Muscle layer of duodenum (tissue), 2 donors: ENCODE measurements around the gene SGSM2.

Experiments used
- H3K27ac ChIP-seq: one replicate; pipeline ENCODE4 v1.7.0; 2013; ENCODE audit warnings: mild to moderate bottlenecking, low read length
- H3K27me3 ChIP-seq: one replicate; pipeline ENCODE4 v1.7.0; 2013; ENCODE audit warnings: low read depth, mild to moderate bottlenecking, control low read depth, low read length
- H3K36me3 ChIP-seq, 2 donors: one replicate each; pipeline ENCODE4 v1.7.0; 2013; ENCODE audit warnings: low read length in 2 of 2, control low read depth in 1 of 2, mild to moderate bottlenecking in 1 of 2; ENCODE audit not compliant: insufficient read depth in 2 of 2, control insufficient read depth in 1 of 2
- H3K4me1 ChIP-seq, 2 donors: one replicate each; pipeline ENCODE4 v1.7.0; 2013; ENCODE audit warnings: low read length in 2 of 2, mild to moderate bottlenecking in 2 of 2, control low read depth in 1 of 2, moderate library complexity in 1 of 2; ENCODE audit not compliant: insufficient read depth in 2 of 2, control insufficient read depth in 1 of 2
- H3K4me3 ChIP-seq, 2 donors: one replicate each; pipeline ENCODE4 v1.7.0; 2013; ENCODE audit warnings: low read length in 2 of 2, low read depth in 1 of 2, mild to moderate bottlenecking in 1 of 2
- H3K9me3 ChIP-seq, 2 donors: one replicate each; pipeline ENCODE4 v1.7.0; 2013; ENCODE audit warnings: low read length in 2 of 2, control low read depth in 1 of 2, mild to moderate bottlenecking in 1 of 2; ENCODE audit not compliant: control insufficient read depth in 1 of 2
- donor health status: healthy.

SGSM2 gene, protein sequence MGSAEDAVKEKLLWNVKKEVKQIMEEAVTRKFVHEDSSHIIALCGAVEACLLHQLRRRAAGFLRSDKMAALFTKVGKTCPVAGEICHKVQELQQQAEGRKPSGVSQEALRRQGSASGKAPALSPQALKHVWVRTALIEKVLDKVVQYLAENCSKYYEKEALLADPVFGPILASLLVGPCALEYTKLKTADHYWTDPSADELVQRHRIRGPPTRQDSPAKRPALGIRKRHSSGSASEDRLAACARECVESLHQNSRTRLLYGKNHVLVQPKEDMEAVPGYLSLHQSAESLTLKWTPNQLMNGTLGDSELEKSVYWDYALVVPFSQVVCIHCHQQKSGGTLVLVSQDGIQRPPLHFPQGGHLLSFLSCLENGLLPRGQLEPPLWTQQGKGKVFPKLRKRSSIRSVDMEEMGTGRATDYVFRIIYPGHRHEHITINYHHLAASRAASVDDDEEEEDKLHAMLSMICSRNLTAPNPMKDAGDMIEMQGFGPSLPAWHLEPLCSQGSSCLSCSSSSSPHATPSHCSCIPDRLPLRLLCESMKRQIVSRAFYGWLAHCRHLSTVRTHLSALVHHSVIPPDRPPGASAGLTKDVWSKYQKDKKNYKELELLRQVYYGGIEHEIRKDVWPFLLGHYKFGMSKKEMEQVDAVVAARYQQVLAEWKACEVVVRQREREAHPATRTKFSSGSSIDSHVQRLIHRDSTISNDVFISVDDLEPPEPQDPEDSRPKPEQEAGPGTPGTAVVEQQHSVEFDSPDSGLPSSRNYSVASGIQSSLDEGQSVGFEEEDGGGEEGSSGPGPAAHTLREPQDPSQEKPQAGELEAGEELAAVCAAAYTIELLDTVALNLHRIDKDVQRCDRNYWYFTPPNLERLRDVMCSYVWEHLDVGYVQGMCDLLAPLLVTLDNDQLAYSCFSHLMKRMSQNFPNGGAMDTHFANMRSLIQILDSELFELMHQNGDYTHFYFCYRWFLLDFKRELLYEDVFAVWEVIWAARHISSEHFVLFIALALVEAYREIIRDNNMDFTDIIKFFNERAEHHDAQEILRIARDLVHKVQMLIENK

GRCh38 chr17:2336852-2337543 is at the start of gene SGSM2:
Gene SGSM2, plus strand, starts transcription at chr17:2337501. Its CDS starts 188 bp downstream, at chr17:2337689.
- H3K27me3 ChIP-seq = no peaks in the 10 kb centered on the region
- peaks cover 29 to 34% of the 10 kb centered on the region in 2 donors for H3K36me3 ChIP-seq
- no peaks in the 10 kb centered on the region for H3K9me3 ChIP-seq
- peaks cover 0 to 20% of the 10 kb centered on the region in 2 donors for H3K4me1 ChIP-seq
- peak within 1 kb of the TSS; percentile 85 for H3K27ac ChIP-seq
- peak within 1 kb of the TSS; percentile 98 to 99 for H3K4me3 ChIP-seq

- Histone ChIP-seq H3K27me3 (no peaks in the 10 kb centered on the region), H3K27ac (no peak overlapping the region), H3K9me3 (no peaks in the 10 kb centered on the region), H3K36me3 (peaks cover 48 to 59% of the 10 kb centered on the region in 2 donors), H3K4me3 (no peak overlapping the region), H3K4me1 (no peaks in the 10 kb centered on the region)
Observed at GRCh38 chr17:2289878-2290478, 47.3 kb upstream of the SGSM2 start.

DNA sequence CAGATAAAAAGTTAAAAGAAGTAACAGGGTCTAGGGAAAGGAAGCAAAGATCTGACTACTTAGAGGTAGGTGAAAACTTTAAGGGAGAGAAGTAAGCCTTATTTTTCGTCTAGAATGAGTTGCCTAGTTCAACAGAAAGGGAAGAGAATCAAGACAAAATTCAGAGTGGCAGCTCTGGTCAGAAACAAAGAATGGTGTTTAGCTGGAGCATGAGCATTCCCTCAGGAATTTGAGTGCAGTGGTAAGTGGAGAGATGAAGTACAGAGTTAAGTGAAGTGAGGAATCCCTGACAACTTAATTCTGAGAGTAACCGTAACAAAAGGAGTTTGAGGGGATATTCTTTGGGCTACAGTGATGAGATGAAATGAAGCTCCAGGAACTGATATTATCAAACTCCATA is 45.2 kb upstream of the SGSM2 start:
- peaks cover 54 to 74% of the 10 kb centered on the region in 2 donors for H3K36me3 ChIP-seq
- no peak overlapping the region for H3K4me3 ChIP-seq

GRCh38 chr17:2295575-2295974 is 41.7 kb upstream of the SGSM2 start:
- Histone ChIP-seq H3K4me3 (no peak overlapping the region), H3K36me3 (peaks cover 59 to 66% of the 10 kb centered on the region in 2 donors), H3K4me1 (no peaks in the 10 kb centered on the region), H3K27ac (no peak overlapping the region), H3K27me3 (no peaks in the 10 kb centered on the region), H3K9me3 (no peaks in the 10 kb centered on the region)

More for the DNA sequence above, 45.2 kb upstream of the SGSM2 start:
- Histone ChIP-seq H3K4me1 (no peaks in the 10 kb centered on the region), H3K27me3 (no peaks in the 10 kb centered on the region), H3K9me3 (no peaks in the 10 kb centered on the region), H3K27ac (no peak overlapping the region)

DNA sequence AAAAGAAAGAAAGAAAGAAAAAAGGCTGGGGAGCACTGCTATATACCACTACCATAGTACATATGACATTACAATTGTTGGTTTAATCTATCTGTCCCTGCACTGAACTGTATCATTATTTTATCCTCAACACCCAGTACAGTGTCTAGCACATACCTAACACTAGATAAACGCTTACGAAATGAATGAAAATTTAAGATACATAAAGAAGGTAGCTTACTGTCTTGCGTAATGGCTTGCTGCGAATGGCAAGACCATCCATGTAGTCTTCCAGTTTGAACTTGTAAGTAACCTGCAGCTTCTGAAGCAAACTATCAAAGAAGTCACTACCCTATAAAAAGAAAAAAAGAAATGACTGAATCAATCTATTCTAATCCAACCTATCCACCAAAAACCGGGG is 40.3 kb upstream of the SGSM2 start:
- H3K27ac ChIP-seq = no peak overlapping the region
- peaks cover 52 to 55% of the 10 kb centered on the region in 2 donors for H3K36me3 ChIP-seq
- peaks cover 0 to 10% of the 10 kb centered on the region in 2 donors for H3K4me1 ChIP-seq
- no peaks in the 10 kb centered on the region for H3K9me3 ChIP-seq
- H3K4me3 ChIP-seq = no peak overlapping the region
- no peaks in the 10 kb centered on the region for H3K27me3 ChIP-seq

DNA sequence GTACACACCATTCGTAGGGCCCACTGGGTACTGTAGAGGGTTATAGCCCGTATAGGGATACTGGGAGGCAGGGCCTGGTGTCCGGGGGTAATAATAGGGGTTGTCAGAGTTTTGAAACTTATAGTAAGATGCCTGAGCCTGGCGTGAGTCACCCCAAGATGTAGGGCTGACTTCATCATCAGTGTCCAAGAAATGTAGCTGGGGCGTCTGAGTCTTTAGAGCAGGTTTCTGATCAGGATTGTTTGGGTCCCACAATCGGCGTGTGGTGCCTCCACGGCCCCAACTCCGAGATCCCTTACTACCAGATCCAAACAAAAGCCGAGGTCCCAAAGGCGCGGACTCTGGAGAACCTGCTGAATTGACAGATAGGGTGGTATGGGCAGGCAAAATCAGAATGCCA is 38.2 kb upstream of the SGSM2 start:
- no peak overlapping the region for H3K27ac ChIP-seq
- H3K27me3 ChIP-seq = no peaks in the 10 kb centered on the region
- no peaks in the 10 kb centered on the region for H3K9me3 ChIP-seq
- peaks cover 33 to 43% of the 10 kb centered on the region in 2 donors for H3K36me3 ChIP-seq
- peaks cover 3 to 19% of the 10 kb centered on the region in 2 donors for H3K4me1 ChIP-seq
- H3K4me3 ChIP-seq = no peak overlapping the region

GRCh38 chr17:2299756-2300155 is 37.5 kb upstream of the SGSM2 start:
- H3K9me3 ChIP-seq = no peaks in the 10 kb centered on the region
- peaks cover 3 to 25% of the 10 kb centered on the region in 2 donors for H3K4me1 ChIP-seq
- H3K36me3 ChIP-seq = peaks cover 30 to 37% of the 10 kb centered on the region in 2 donors
- H3K27me3 ChIP-seq = no peaks in the 10 kb centered on the region
- no peak overlapping the region for H3K27ac ChIP-seq
- H3K4me3 ChIP-seq = no peak overlapping the region

GRCh38 chr17:2302778-2303203 is 34.5 kb upstream of the SGSM2 start:
- Histone ChIP-seq H3K4me3 (peak overlapping the region; percentile 87 to 95), H3K9me3 (no peaks in the 10 kb centered on the region), H3K27ac (peak overlapping the region; percentile 67), H3K36me3 (peaks cover 12 to 20% of the 10 kb centered on the region in 2 donors), H3K4me1 (peaks cover 3 to 25% of the 10 kb centered on the region in 2 donors), H3K27me3 (no peaks in the 10 kb centered on the region)

DNA sequence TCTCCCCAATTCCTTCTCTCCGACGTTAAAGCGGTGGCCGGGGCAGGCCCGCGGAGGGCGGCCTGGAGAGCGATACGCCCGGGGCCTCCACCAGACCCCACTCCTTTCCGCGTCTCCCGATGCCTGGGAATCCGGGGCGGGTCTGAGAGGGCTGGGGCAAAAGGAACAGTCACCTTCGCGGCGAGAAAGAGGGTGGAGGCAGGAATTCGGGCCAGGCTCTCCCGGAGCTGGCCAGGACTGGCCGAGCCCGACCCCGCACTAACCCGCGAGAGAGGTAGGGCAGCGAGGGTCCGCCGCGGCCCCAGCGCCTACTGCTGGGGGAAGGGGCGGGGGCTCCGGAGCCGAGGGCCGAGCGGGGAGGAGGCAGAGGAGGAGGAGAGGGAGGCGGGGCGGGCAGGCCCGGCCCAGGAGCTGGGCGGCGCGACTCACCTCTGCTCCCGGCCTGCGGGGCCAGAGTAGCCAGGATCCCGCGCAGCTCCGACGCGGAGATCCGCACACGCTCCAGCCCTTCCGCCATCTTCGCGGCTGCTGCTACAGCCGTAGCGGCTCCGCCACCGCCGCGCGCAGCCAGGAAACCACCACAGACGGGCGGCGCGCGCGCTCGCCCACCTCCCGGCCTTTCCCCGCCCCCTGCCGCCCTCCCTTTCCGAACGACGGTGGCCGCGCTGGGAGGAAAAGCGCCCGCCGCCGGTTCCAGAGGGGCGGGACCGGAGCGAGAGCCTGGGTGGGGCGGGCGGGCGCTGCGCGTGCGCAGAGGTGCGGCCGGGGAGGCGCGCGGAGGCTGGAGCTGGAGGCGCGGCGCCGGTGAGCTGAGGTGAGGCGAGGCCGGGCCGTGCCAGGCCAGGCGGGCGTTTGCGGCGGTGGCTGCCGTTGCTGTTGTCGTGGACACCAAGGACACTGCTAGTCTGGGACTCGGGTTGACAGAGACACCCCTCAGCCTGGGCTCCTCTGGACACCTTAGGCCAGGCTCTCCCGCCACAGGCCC is 33.8 kb upstream of the SGSM2 start, which contains the start of the genes SMG6 and SRR:
Gene SMG6, minus strand, starts transcription at position 582 of the 985 bp plus-strand sequence. Its CDS starts 65 bp downstream, at position 517.
Gene SRR, plus strand, starts transcription at position 747 of the 985 bp plus-strand sequence. CDS start 11,611 bp downstream, outside the sequence.
- H3K4me3 ChIP-seq = peak within 1 kb of the TSS; percentile 87 to 95
- peaks cover 3 to 25% of the 10 kb centered on the region in 2 donors for H3K4me1 ChIP-seq
- no peaks in the 10 kb centered on the region for H3K27me3 ChIP-seq
- H3K36me3 ChIP-seq = peaks cover 11 to 20% of the 10 kb centered on the region in 2 donors
- H3K27ac ChIP-seq = peak within 1 kb of the TSS; percentile 67
- no peaks in the 10 kb centered on the region for H3K9me3 ChIP-seq
